ENCODE measurements around the gene FOXP1.

DNA sequence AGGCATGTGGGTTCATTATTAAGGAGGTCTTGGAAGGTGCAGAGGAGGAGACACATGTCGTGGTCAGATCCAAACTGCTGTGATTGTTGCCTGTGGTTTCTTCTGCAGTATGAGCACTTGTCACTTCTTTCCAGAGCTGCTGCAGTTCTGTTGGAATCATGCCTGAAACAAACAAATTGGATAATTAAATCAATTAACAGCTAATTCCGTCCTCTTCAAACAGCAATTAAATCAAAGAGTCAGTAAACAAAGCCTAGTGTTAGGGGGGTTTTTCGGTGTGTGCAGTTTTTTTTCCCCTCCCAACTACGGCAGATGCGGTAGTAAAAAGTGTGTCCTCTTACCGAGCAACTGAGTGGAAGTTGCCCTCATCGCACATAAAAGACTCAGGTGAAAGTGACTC is 542.2 kb downstream of the FOXP1 start:
- TF ChIP-seq, protein P1, sequence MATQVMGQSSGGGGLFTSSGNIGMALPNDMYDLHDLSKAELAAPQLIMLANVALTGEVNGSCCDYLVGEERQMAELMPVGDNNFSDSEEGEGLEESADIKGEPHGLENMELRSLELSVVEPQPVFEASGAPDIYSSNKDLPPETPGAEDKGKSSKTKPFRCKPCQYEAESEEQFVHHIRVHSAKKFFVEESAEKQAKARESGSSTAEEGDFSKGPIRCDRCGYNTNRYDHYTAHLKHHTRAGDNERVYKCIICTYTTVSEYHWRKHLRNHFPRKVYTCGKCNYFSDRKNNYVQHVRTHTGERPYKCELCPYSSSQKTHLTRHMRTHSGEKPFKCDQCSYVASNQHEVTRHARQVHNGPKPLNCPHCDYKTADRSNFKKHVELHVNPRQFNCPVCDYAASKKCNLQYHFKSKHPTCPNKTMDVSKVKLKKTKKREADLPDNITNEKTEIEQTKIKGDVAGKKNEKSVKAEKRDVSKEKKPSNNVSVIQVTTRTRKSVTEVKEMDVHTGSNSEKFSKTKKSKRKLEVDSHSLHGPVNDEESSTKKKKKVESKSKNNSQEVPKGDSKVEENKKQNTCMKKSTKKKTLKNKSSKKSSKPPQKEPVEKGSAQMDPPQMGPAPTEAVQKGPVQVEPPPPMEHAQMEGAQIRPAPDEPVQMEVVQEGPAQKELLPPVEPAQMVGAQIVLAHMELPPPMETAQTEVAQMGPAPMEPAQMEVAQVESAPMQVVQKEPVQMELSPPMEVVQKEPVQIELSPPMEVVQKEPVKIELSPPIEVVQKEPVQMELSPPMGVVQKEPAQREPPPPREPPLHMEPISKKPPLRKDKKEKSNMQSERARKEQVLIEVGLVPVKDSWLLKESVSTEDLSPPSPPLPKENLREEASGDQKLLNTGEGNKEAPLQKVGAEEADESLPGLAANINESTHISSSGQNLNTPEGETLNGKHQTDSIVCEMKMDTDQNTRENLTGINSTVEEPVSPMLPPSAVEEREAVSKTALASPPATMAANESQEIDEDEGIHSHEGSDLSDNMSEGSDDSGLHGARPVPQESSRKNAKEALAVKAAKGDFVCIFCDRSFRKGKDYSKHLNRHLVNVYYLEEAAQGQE (IDR thresholded peaks at IDR 0.05; ENCODE audit: borderline replicate concordance): no peak
- TF ChIP-seq, protein P1 (CRISPR knock-in tag; IDR thresholded peaks at IDR 0.05; ENCODE audit: low read depth): no peak
- TF ChIP-seq POLR2A (conservative IDR thresholded peaks at IDR 0.05) (no peak), SP1 (CRISPR knock-in tag; IDR thresholded peaks at IDR 0.05) (no peak), FOXP1 (CRISPR knock-in tag; IDR thresholded peaks at IDR 0.05) (no peak), MTA2 (IDR thresholded peaks at IDR 0.05; ENCODE audit: low read depth) (no peak)
